Dermis blood vessel endothelial cell (primary cell): ENCODE data around the gene AFTPH. TPM values are rescaled to one million over a fixed set of nuclear protein-coding genes. Genes with fewer than 3 reads are reported as not detected.
"Not testable (repeated sequence)": the region's sequence is repeated elsewhere in the genome, so short reads cannot be mapped to it uniquely, and the experiment has no call there.

Experiments used
- DNase-seq: peaks from one replicate; pipeline ENCODE4 v3.0.0; 2010
- total RNA-seq: library from RNA; depleted of rRNA; stranded (reverse); fragments of >200 nt; gene quantifications from 2 replicates; pipeline ENCODE4 v1.2.3, GENCODE V29; 2014

Gene AFTPH
- total RNA-seq, 1 donor from 2014 or later = 48.0 TPM

DNA sequence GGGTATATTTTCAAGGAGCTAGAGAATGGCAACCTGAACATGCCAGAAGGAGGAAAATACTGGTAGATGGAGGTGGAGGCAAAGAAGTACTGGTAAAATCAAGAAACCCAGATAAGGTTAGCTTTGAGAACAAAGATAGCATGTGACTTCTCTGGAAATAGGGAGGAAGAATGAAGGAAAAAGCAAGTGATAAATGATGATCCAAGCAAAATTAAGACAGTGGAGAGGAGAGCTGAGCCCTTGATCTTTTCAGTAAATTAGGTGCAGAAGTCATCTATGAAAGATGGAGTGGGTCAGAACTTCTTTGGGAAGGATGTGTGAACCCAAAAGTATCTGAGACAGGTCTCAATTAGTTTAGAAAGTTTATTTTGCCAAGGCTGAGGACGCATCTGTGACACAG lies 25.7 kb upstream of the AFTPH start:
- no peak for DNase-seq

DNA sequence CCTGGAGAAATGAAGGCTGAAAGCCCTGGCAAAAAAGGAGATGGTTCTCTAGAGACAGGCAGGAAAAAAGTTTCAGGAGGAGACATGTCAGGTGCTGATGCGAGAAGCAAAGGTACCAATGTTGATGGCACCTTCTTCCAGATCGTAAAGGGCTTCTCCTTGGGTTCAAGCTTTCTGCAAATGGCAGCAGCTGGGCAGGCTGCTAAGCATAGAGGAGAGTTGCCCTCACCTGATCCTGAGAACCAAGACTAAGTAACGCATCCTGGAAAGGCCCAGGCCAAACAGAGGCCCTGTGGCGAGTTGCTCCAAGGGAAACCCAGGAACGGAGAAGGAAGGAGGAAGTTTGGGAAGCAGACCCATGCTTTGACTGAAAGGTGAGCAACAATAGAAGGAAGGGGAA lies 23.6 kb upstream of the AFTPH start:
- DNase-seq = no peak

DNA sequence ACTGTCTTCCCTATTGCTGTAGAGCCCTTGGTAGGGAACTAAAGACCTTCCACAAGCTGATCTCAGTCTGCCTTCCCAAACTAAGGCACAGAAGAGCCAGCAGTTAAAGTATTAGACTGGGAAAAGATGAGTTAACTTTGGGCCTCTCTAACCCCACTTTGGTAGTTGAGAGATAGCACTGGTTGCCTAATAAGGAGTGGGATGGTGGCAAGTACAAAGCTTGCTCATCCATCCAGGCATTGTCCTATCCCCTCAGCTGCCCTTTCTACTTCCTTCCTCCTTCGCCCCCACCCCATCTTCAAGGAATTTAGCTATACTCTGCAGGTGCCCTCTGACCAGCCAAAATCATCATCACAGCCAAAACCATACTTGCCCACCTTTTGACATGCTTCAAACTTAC lies 22.2 kb upstream of the AFTPH start:
- no peak for DNase-seq

DNA sequence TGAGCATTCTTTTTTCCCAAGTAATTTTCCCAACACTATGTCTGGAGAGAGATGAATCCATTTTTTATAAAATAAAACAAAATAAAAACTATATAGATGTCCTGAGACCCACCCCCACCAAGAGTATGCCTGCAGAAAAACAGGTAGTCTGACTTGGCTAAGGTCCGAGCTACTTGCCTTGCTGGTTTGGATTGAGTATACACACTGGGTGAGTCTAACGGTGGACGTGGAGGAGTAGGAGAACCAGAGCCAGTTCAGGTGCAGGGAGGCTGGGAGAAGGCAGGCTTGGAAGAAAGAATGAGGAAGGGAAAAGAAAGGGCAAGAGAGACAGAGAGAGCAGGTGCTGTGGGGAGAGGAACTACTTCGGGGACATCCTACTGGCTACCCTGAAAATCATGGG lies 21.3 kb upstream of the AFTPH start:
- no peak for DNase-seq

DNA sequence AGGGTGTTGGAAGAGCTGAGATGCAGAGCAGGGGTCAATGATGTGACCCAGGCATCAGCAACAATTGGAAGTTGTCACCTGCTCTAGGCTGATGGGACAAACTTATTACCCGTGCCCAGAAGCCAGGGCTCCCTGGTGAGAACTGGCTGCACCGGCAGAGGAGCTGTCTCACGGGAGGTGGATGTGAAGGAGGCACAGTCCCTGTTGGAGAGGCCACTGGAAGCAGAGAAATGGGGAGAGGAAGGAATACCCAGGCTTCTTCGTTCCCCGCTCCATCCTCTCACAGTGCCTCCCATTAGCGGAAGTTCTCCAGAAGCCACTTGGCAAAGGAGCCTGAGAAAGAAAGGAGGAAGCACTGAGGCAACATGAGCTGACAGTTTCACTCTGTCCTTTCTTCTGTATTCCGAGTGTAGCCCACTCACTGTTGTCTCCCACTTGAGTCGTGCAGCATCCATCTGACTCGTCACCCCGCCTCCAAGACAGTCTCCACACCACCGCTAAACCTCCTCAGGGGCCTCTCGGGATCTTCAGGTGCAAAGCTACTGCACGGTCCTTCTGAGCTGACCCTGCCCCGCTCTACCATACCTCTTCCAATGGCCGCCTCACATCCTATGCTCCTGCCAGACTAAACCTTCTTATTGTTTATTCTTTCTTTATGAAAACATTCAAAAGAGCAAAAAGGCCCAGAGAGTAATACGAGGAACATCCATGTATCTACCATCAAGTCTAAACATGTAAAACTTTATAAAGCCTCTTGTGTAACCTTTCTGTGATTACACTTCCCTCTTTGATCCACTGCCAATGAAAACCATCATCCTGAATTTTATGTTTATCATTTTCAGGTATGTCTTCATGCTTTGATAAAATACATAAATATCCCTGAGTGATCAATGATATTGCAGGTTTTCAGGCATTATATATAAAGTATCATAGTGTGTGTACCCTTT lies 19.1 kb upstream of the AFTPH start:
- DNase-seq = no peak

DNA sequence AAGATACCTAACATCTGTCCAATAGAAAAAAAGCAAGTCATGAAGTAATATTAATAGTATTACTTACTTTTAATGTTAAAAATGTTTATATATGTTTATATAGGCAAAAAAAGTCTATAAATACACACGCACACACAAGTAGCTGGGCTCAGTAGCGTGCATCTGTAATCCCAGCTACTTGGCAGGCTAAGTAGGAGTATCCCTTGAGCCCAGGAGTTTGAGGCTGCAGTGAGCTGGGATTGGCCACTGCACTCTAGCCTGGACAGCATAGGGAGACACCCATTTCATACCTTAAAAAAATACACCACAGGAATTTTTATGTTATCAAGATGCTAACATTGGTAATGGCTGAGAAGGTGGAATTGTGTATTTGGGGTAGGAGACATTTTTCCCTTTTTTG lies 17.4 kb upstream of the AFTPH start:
- no peak for DNase-seq

- no peak for DNase-seq
Measured at GRCh38 chr2:64514008-64514407, 10.1 kb upstream of the AFTPH start.

GRCh38 chr2:64515086-64515485 lies 9.0 kb upstream of the AFTPH start:
- no peak for DNase-seq

DNA sequence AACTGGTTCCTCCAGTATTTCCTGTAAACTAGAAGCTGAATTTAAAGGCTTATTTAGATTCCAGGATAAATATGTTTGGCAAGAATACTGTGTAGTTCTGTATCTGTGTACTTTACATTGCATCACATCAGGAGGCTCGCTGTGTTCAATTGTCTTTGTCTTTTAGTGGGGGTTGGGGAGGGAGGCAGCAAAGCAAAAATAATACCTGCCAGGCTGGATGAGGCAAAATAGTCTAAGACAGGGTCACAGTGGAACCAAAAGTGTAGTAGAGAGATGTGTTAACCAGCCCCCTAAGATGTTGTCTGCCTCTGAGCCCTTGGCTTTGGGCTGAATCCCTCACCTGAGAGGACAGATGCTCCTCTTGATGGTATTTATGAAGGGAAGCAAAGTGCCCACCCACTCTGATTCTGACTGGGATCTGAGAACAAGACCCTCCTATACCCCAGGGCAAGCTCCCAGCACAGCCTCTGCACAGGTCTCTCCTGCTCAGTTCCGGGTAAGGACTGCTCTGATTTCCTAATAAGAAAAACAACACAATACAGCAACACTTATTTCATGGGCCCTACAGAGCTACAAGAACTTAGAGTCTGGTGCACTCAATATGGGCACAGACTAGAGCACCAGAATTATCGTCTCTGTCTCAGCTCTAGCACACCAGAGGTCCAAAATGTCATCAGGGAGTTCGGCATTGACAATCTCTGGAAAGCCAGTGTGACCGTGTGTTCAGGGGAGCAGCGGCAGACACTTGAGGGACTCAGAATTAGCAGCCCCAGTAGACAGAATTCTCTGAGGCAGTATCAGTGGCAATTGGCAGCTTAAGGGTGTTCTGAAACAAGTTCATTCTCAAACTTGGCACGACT lies 7.2 kb upstream of the AFTPH start:
- DNase-seq = no peak

- DNase-seq = no peak
Measured at GRCh38 chr2:64517511-64517884, 6.6 kb upstream of the AFTPH start.

GRCh38 chr2:64522843-64523428 lies 1.2 kb upstream of the AFTPH start:
- DNase-seq = peak; percentile 91

DNA sequence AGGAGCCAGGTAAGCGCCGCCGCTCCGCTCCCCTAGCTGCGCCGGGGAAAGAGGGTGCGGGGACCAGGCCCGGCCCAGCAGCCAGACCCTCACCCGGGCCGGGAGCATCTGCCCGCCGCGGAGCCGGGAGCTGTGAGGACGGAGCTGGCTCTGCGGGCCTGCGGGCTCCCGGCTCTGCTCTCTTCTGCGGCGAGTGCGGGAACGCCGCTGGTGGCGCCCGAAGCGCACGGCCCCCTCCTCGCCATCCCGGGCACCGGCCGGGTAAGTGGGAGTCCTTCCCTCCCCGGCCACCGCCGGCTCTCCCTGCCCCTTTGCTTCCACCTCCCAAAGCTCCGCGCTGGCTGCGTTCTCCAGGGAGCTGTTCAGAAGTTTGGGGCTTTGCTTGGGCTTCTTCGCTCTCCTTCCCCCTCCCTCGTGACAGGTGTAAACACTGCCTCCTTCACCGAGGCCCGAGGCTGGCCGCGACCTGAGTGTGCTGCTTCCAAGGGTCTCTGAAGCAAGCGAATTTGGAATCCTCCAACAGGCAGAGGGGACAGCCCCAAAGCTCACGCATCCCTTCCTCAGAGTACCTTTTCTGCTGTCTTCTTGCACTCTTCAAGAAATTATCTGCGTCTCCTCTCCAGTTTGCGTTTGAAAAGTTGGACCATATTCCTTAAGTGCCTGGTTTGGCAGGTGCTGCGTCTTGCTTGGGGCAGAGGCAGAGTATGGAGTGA lies 632 bp downstream of the AFTPH start:
- peak; percentile 48 for DNase-seq

- peak; percentile 61 for DNase-seq
Measured at GRCh38 chr2:64525317-64525613, 1.1 kb downstream of the AFTPH start.

GRCh38 chr2:64526034-64526433 lies 1.9 kb downstream of the AFTPH start:
- DNase-seq = no peak

- DNase-seq = not testable (repeated sequence)
Measured at GRCh38 chr2:64530946-64531345, 6.8 kb downstream of the AFTPH start.

- no peak for DNase-seq
Measured at GRCh38 chr2:64532030-64532429, 7.9 kb downstream of the AFTPH start.

- DNase-seq = no peak
Measured at GRCh38 chr2:64533882-64534281, 9.8 kb downstream of the AFTPH start.

GRCh38 chr2:64534363-64534762 lies 10.2 kb downstream of the AFTPH start:
- no peak for DNase-seq

DNA sequence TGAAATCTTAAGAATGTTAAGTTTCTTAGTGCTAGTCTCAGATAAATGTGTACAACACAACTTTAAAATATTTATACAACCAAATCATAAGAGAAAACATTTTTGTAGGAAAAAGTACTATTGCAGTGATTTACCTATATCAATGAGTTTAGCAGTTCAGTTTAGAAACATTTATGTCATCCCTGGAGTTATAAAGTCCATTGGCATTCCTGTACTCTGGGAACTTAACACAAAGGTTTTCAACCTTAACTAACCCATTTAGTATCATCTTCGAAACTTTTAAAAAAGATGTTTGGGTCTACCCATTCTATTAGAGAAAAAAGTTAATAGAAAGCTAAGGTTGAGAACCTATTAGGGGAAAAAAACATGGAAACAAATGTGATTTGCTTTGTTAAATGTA lies 10.9 kb downstream of the AFTPH start:
- no peak for DNase-seq

GRCh38 chr2:64537991-64538390 lies 13.9 kb downstream of the AFTPH start:
- peak; percentile 11 for DNase-seq

DNA sequence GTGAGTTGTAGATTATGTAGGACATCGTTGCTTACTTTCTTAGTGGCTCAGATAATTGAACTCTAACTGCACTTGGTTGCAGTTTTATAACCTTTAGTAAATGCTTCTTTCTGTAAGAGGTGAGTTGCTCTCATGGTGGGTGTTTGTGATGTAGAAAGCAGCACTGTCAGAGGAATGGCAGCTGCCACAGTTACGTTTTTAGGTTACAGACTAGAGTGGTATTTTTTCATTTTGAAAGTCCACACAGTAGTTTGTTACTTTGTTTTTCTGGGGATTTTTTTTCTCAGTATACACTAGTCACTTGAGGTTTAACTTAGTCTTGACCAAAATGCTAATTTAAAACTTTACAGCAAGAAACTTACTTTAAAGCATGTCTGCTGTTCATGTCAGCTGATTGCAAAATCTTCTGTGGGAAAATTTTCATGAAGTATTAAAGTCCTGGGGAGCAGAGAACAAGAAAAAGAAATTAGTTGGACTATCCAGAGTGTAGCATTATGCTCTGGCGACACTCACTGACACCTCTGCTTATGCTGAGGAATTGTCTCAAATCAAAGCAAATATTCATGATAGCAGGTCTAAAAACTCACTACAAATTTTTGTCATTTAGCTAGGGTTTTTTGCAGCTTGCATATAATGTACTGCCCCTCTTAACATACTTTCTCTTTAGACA lies 14.8 kb downstream of the AFTPH start:
- no peak for DNase-seq

GRCh38 chr2:64540615-64541014 lies 16.5 kb downstream of the AFTPH start:
- no peak for DNase-seq
